Sigmoid colon (tissue), 3 donors: ENCODE data around the gene PDE4D.

Experiments used
- CTCF ChIP-seq, 4 experiments: fragments of 450-650 bp in 3 of 4; fragments of 200-600 bp in 1 of 4; IDR thresholded peaks; one replicate each; pipeline ENCODE4 v1.5.1; 2016 to 2019; ENCODE audit warnings: antibody characterized with exemption in 4 of 4, mild to moderate bottlenecking in 3 of 4, moderate library complexity in 2 of 4
- POLR2A ChIP-seq, 2 donors: fragments of 450-650 bp; IDR thresholded peaks; one replicate each; pipeline ENCODE4 v1.6.1; 2016; ENCODE audit warnings: antibody characterized with exemption in 2 of 2, mild to moderate bottlenecking in 2 of 2, moderate library complexity in 2 of 2

GRCh38 chr5:59485629-59486439 lies 407.7 kb downstream of the PDE4D start:
- TF ChIP-seq CTCF (IDR thresholded peaks at IDR 0.05) (no peak), POLR2A (IDR thresholded peaks at IDR 0.05) (no peak)
